Measurements from ENCODE around the gene KHDC3L.
"Not testable (repeated sequence)": the region's sequence is repeated elsewhere in the genome, so short reads cannot be mapped to it uniquely, and the experiment has no call there.

The KHDC3L gene

DNA sequence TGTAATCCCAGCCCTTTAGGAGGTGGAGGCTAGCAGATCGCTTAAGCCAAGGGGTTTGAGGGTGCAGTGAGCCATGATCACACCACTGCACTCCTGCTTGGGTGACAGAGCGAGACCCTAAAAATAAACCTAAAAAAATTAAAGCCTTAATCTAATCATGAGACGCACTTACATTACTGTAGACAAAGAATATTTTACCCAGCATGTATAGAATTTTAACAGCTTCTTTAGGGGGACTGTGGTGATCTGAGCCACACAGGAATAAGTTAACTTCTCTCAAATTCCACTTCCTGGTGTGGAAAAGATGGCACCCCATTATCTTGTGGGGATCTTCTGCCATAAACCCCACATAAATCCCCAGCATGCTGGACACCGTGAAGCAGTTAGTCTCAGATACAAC is 9.5 kb downstream of the KHDC3L start:
- no peak for DNase-seq

DNA sequence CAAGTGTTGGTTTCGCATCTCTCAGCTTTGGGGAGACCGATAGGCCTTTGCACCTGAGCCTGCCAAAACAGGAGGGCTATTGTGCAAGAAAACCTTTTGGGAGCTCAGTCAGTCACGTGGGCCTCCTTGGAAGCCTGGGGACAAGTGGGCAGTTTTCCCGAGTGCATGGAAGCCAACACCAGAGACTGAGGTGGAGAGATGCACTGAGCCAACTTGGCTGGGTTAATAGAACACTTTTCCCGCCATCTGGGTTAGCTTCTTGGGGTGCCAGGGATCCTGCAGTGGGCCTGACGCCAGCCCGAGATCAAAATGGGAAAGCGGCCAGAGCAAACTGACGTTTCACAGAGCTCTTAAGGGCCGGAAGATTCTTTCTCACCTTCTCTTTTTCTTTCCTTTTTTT is 10.1 kb downstream of the KHDC3L start:
- no peak for DNase-seq

DNA sequence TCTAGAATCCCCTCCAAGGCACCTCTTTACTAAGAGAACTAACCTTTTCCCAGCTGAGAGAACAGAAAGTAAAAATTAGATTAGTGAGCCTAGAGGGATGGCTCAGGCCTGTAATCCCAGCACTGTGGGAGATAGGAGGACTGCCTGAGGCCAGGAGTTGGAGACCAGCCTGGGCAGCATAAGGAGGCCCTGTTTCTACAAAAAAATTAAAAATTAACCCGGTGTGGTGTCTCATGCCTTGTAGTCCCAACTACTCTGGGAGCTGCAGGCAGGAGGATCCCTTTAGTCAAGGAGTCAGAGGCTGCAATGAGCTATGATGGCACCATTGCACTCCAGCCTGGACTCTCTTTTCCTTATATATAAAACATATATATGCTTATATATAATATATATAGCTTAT is 12.8 kb downstream of the KHDC3L start:
- no peak for DNase-seq

DNA sequence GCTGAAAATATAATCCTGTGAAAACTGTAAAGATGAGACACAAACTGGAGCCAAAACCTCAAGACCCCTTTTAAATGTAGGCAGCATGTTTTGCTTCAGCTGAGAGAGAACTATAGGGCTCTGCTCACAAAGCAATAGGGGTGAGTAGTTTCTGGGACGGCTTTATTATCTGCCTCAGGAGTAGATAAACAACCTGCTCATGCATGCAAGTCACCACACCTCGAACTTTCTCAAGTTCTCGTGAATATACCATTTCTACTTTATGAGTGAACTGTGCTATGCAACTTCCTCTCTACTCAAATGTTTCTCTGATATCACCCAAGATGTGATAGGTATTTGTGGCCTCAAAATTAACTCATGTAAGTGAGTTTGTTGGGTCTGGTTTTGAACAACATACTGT is 14.8 kb downstream of the KHDC3L start:
- DNase-seq, result no peak

DNA sequence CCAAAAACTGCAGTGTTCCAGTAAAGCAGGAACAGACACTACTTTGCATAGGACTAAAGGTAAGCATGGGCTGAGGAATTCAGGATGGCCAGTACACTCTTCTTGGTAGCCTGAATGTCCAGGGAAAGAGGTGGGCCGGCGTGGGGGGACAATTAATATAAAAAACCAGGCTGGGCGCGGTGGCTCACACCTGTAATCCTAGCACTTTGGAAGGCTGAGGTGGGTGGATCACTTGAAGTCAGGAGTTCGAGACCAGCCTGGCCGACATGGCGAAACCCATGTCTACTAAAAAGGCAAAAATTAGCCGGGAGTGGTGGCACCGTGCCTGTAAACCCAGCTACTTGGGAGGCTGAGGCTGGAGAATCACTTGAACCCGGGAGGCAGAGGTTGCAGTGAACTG is 19.1 kb downstream of the KHDC3L start:
- not testable (repeated sequence) for DNase-seq

DNA sequence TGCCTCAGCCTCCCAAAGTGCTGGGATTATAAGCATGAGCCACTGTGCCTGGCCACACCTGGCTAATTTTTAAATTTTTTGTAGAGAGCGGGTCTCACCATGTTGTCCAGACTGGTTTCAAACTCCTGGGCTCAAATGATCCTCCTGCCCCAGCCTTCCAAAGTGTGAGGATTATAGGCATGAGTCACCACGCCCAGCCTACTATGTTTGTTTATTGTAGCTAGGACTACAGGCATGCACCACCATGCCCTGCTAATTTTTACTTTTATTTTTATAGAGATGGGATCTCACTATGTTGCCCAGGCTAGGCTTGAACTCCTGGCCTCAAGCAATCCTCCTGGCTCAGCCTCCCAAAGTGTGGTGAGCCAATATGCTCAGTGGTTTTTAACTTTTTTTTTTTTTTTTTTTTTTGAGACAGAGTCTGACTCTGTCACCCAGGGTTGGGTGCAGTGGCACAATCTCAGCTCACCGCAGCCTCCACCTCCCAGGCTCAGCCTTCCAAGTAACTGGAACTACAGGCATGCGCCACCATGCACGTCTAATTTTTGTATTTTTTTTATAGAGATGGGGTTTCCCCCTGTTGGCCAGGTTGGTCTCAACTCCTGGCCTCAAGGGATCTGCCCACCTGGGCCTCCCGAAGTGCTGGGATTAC is 20.1 kb downstream of the KHDC3L start:
- DNase-seq, result no peak

DNA sequence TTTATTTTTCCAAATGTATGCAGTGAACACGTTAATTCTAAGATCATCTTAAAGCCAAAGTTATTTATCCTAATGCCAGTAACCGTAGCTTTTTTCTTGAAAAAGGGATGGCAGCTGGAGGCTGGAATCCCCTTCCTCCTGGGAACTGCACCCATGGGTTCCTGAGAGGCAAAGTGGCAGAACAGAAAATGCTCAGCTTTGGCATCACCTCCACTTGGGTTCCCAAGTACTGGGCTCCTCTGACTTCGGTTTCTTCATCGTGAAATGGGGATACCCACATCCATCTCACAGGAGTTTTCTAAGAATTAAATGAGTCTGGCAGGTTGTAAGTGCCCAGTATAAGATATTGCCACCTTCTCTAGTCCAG is 26.0 kb downstream of the KHDC3L start:
- DNase-seq, result no peak

DNA sequence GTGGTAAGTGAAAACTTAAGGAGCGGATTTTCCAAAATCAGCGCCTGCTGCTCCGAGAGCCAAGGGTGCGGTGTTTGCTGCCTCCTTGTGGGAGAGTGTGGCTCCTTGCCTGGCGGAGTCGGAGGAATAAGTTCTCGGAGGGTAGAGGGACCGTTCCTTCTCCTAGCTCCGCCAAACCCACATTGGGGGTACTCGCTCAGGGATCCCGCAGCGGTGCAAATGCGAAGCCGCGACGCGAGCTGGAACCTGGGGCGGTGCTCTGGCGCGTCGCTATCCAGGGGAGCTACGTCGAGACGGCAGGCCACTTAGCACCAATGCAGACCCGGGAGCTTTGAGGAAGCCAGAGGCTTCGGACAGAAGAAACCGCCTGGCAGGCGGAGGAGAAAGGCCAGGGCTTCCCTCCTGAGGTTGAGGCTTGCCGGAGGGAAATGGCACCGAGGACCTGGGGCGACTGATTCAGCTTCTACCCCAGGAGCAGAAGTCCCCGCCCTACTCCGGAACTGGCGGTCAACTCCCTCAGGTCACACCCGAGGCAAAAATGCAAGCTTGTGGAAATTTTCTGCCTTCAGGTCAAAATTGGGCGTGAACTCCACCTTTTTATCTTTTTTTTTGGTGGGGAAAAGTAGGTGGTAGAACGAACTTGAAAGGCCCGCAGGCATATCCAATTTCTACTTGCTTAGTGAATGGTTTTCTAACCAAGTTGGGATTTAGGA is 26.5 kb downstream of the KHDC3L start:
- DNase-seq, result peak; percentile 75

DNA sequence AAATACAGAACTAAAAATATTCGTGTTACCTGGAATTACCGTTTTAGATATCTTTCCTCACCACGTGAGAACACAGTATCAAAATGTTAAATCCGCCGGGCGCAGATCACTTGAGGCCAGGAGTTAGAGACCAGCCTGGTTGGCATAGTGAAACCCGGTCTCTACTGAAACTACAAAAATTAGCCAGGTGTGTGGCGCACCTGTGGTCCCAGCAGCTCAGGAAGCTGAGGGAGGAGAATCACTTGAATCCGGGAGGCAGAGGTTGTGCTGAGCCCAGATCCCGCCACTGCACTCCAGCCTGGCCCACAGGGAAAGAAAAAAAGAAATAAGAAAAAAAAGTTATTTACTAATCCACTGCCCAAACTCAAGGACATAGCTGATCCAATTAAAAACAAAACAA is 27.4 kb downstream of the KHDC3L start:
- DNase-seq, result no peak

DNA sequence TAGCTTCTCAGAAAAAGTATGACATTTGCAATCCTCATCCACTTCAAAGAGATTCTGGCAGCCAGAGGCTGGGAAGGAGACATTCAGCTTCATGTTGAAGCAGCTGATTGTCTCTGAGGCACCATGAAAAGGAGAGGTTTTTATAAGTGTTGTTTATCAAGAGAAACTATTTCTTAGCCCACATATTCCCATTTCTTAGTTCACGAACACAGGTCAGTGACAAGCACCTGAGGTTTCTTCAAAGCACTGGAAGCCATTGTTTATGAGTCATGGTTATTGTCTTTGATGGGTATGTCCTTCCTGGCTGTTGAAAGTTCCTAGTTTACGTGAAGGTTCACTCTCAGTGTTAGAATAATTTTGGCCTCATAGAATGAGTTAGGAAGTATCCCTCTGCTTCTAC is 29.2 kb downstream of the KHDC3L start:
- DNase-seq, result peak; percentile 30

DNA sequence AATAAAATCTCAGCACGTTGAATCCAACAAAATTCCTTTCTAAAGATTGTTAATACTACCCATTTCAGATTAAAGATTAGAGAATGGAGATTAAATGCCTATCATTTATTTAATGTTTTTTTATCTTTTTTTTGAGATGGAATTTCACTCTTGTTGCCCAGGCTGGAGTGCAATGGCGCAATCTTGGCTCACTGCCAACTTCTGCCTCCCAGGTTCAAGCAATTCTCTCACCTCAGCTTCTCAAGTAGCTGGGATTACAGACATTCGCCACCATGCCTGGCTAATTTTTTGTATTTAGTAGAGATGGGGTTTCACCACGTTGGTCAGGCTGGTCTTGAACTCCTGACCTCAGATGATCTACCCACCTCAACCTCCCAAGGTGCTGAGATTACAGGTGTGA is 29.7 kb downstream of the KHDC3L start:
- DNase-seq, result not testable (repeated sequence)

DNA sequence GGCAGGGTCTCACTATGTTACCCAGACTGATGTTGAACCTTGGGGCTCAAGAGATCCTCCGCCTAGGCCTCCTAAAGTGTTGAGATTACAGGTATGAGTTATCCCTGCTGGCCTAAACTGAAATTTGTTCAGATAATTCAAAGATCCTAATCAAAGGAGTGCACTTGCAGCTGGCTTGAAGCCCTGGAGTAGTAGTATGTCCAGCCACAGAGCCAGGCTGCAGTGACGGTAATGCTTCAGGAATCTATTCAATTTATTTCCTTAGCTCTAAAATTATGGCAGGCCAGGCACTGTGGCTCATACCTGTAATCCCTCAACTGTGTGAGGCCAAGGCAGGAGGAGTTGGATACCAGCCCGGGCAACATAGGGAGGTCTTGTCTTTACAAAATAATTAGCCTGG is 30.8 kb downstream of the KHDC3L start:
- DNase-seq, result no peak

DNA sequence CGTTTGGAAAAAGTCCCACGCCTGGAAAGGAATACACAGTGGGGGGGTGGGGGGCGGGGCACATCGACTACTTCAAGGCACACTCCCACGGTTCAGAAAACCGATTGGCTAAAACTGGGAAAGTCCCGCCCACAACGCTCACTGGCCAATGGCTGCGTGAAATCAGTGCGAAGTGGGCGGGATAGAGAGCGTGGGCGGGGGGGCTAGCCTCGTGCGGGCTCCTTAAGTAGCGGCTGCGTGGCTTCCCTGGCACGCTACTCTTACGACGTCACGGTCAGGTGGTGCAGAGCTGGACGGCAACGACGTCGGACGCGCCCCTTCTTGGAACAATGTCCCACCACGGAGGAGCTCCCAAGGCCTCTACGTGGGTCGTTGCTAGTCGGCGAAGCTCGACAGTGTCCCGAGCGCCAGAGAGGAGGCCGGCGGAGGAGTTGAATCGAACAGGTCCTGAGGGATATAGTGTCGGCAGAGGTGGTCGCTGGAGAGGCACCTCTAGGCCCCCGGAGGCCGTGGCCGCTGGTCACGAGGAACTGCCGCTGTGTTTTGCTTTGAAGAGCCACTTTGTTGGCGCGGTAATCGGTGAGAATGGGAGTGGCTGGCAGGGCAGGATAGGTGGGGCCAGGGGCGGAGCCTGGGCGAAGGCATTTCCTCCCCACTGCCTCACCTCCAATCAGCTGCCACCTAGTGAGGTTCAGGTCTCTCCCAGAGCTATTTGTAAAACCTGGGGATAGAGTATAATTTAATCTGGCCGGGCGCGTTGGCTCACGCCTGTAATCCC is 32.3 kb downstream of the KHDC3L start, which contains the start of gene DDX43:
DDX43 (plus strand) TSS at position 252 of the 778 bp plus-strand sequence; CDS start at position 330, 78 bp downstream.
- DNase-seq, result peak; percentile 85

DNA sequence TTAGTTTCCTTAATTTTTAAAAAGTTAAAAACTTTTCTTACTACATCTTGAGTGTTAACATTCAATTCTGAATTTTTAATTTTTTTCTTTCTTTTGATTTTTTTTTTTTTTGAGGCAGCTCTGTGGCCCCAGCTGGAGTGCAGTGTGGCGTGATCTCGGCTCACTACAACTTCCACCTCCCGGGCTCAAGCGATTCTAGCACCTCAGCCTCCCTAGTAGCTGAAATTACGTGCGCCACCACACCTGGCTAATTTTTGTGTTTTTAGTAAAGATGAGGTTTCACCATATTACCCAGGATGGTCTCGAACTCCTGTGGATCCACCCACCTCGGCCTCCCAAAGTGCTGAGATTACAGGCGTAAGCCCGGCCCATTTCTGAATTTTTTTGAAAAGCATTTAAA is 33.4 kb downstream of the KHDC3L start:
- no peak for DNase-seq

DNA sequence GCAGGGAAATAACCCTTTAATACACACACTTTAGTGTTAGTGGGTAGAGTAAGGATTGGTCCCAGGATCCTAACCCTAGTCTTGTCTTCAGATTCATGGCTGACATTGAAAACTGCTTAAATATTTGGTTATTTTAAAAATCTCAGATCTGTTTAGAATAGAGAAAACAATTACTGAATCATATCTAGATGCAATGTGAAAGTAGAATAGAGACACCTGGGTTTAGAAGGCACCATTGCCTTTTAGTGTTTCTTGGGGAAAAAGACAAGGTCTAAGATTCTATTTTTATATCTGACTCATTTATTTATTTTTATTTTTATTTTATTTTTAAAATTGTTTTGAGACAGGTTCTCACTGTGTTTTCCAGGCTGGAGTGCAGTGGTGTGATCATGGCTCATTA is 38.2 kb downstream of the KHDC3L start:
- no peak for DNase-seq

DNA sequence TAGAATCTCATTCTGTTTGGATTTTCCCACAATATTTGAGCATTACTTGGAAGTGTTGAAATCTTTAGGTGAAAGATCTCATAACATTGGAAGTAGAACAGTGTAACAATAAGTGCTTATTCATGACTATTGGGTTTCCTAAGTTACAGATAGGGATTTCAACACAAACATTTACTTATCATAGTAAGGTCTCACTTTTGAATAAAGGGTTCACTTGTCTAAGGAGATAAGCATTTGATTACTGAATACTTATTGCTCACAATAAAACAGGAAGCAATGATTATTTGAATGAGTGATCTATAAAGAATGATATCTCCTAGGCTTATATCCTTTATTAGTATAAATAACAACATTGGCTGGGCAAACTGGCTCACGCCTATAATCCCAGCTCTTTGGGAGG is 46.9 kb downstream of the KHDC3L start:
- no peak for DNase-seq

DNA sequence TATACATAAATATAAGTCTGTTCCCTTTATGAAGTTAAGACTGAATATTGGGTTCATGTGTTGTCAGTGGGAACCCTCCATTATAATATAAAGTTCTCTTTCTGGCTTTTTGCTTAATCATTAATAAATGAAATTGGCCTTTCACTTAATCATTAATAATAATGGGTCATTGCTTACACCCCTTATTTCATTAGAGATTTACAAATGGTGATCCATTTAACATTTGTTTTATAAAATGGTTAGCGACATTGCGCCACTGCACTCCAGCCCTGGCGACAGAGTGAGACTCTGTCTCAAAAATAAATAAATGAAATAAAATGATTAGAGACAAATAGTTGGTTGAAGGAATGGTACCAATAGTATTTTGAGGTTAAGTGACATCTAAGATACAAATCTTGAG is 50.6 kb downstream of the KHDC3L start:
- DNase-seq, result no peak
